Endothelial cell of umbilical vein (primary cell): ENCODE data around the gene TNIK. TPM values are rescaled to one million over a fixed set of nuclear protein-coding genes. Genes with fewer than 3 reads are reported as not detected.

Experiments
- BruUV-seq: library from RNA; stranded (reverse); fragments of 400-500 nt; replicated peaks from 2 replicates; lab custom pipeline; 2021; lab: Mats Ljungman, UMichigan
- CTCF ChIA-PET: fragments of 300-600, 350-600 bp; sonication (Branson Sonifier 250); formaldehyde crosslinking; loops from one replicate; lab custom pipeline; 2021; ENCODE audit warnings: antibody characterized with exemption, inconsistent platforms; lab: Charles Lee
- POLR2A ChIA-PET: fragments of 300-600, 350-600 bp; sonication (Branson Sonifier 250); formaldehyde crosslinking; loops from one replicate; lab custom pipeline; 2021; ENCODE audit warnings: antibody characterized with exemption, inconsistent platforms; lab: Charles Lee
- DNase-seq: peaks from one replicate; pipeline ENCODE4 v3.0.0-alpha.2; 2011; ENCODE audit warnings: low read depth, low spot score
- FAIRE-seq: peaks from 2 replicates; lab custom pipeline; 2011; peaks lifted over from hg19 to GRCh38; lab: Jason Lieb, UNC
- H2AFZ ChIP-seq: 2 replicates; pipeline ENCODE4 v1.6.0; 2012; ENCODE audit warnings: low read depth, low read length, control low read depth, inconsistent platforms
- H3K27ac ChIP-seq: 2 replicates; pipeline ENCODE4 v1.5.1; 2011; ENCODE audit warnings: low read depth, mild to moderate bottlenecking, control low read depth, low read length, moderate library complexity; ENCODE audit not compliant: insufficient read depth
- H3K27me3 ChIP-seq, 2 experiments: 2 replicates each; pipeline versions ENCODE4 v1.6.0 to v1.6.1; 2011; ENCODE audit warnings: low read length in 2 of 2, mixed read lengths in 1 of 2; ENCODE audit not compliant: control insufficient read depth in 2 of 2, insufficient read depth in 2 of 2
- H3K36me3 ChIP-seq, 2 experiments: 2 replicates in 1 of 2; 3 replicates in 1 of 2; pipeline ENCODE4 v1.5.1; 2011; ENCODE audit warnings: low read length in 2 of 2, mild to moderate bottlenecking in 1 of 2, moderate library complexity in 1 of 2; ENCODE audit not compliant: control insufficient read depth in 2 of 2, insufficient read depth in 2 of 2; ENCODE audit errors: extremely low read depth in 1 of 2
- H3K4me1 ChIP-seq: 3 replicates; pipeline ENCODE4 v1.5.1; 2011; ENCODE audit warnings: mild to moderate bottlenecking, low read length; ENCODE audit not compliant: control insufficient read depth, insufficient read depth; ENCODE audit errors: extremely low read depth
- H3K4me2 ChIP-seq: 2 replicates; pipeline ENCODE4 v1.6.1; 2011; ENCODE audit warnings: low read length, control low read depth, mixed read lengths; ENCODE audit not compliant: insufficient read depth
- H3K4me3 ChIP-seq, 3 experiments: fragments of 200-600 bp in 1 of 3; sonication (generic), shearing (Covaris generic) in 1 of 3; replicated peaks in 1 of 3; 2 replicates each; pipeline ENCODE4 v1.5.1; 2011 to 2016; ENCODE audit warnings: control low read depth in 3 of 3, low read length in 3 of 3, mild to moderate bottlenecking in 2 of 3, inconsistent platforms in 1 of 3, low read depth in 1 of 3, moderate library complexity in 1 of 3; ENCODE audit not compliant: insufficient read depth in 1 of 3
- H3K79me2 ChIP-seq: 2 replicates; pipeline ENCODE4 v1.6.0; 2012; ENCODE audit warnings: low read length, inconsistent platforms; ENCODE audit not compliant: control insufficient read depth, insufficient read depth
- H3K9ac ChIP-seq: replicated peaks from 2 replicates; pipeline ENCODE3; 2011; ENCODE audit warnings: low read length, control low read depth; ENCODE audit not compliant: insufficient read depth; ENCODE audit errors: extremely low read depth
- H3K9me1 ChIP-seq: replicated peaks from 3 replicates; pipeline ENCODE4 v1.6.0; 2011; ENCODE audit warnings: mild to moderate bottlenecking, low read length; ENCODE audit not compliant: control insufficient read depth, insufficient read depth; ENCODE audit errors: extremely low read depth
- H3K9me3 ChIP-seq: replicated peaks from 2 replicates; pipeline ENCODE4 v1.5.1; 2012; ENCODE audit warnings: low read length, inconsistent platforms; ENCODE audit not compliant: control insufficient read depth, insufficient read depth
- H4K20me1 ChIP-seq: replicated peaks from 2 replicates; pipeline ENCODE3; 2011; ENCODE audit warnings: mild to moderate bottlenecking, low read length; ENCODE audit not compliant: control insufficient read depth, insufficient read depth; ENCODE audit errors: extremely low read depth
- EZH2 ChIP-seq: IDR thresholded peaks from 2 replicates; pipeline ENCODE4 v1.6.1; 2012; ENCODE audit warnings: borderline replicate concordance, low read depth, mild to moderate bottlenecking, moderate library complexity, low read length, inconsistent platforms; ENCODE audit not compliant: severe bottlenecking
- FOS ChIP-seq: IDR thresholded peaks from 2 replicates; pipeline ENCODE4 v1.6.1; 2011; ENCODE audit warnings: mild to moderate bottlenecking, low read length, moderate library complexity, borderline replicate concordance; ENCODE audit not compliant: insufficient read depth
- GATA2 ChIP-seq: IDR thresholded peaks from 2 replicates; pipeline ENCODE4 v1.7.0; 2011; ENCODE audit warnings: low read depth, mild to moderate bottlenecking, moderate library complexity, mixed read lengths, low read length; ENCODE audit not compliant: insufficient read length, insufficient read depth
- JUN ChIP-seq: IDR thresholded peaks from 2 replicates; pipeline ENCODE4 v1.6.1; 2011; ENCODE audit warnings: borderline replicate concordance, low read depth; ENCODE audit not compliant: insufficient read length, insufficient read depth
- MAX ChIP-seq: IDR thresholded peaks from 2 replicates; pipeline ENCODE4 v1.6.1; 2011; ENCODE audit not compliant: insufficient read depth, insufficient read length
- MYC ChIP-seq: IDR thresholded peaks from one replicate; pipeline ENCODE4 v1.6.1; 2011; ENCODE audit warnings: mild to moderate bottlenecking, low read depth, low read length
- POLR2A ChIP-seq: IDR thresholded peaks from 2 replicates; pipeline ENCODE4 v1.6.1; 2012; ENCODE audit warnings: low read depth, mild to moderate bottlenecking, control low read depth, low read length
- POLR2AphosphoS5 ChIP-seq: IDR thresholded peaks from 2 replicates; pipeline ENCODE4 v1.6.1; 2012; ENCODE audit warnings: low read depth, mild to moderate bottlenecking, control low read depth, low read length, moderate library complexity; ENCODE audit not compliant: insufficient read depth
- dilution Hi-C: fragments of 300-500 bp; cut with MboI; formaldehyde crosslinking; loops from one replicate; pipeline ENCODE4 v1.15.0; 2019; ENCODE audit warnings: low sequenced_read_pairs; ENCODE audit not compliant: extremely low pct_ligation_motif_present
- intact Hi-C: fragments of 100-400 bp; cut with micrococcal nuclease; formaldehyde crosslinking; loops from one replicate; pipeline ENCODE4 v1.10.0; 2022
- polyA plus RNA-seq, 4 experiments: library from polyadenylated mRNA; depleted of rRNA in 3 of 4; stranded (reverse) in 3 of 4; unstranded in 1 of 4; fragments of >200 nt; gene quantifications; 2 replicates each; pipeline versions ENCODE4 v1.2.1 to v1.2.3, GENCODE V29; 2011 to 2012; ENCODE audit warnings: missing spikeins in 1 of 4
- total RNA-seq: library from RNA; stranded (reverse); gene quantifications from 2 replicates; pipeline ENCODE4 v1.2.3, GENCODE V29; 2021
- TF ChIP-seq, protein P1 (sequence below), 2 donors: IDR thresholded peaks; 1 replicate in 1 of 2; 2 replicates in 1 of 2; pipeline ENCODE4 v1.5.1; 2011; ENCODE audit warnings: low read length in 2 of 2, mild to moderate bottlenecking in 2 of 2, moderate library complexity in 2 of 2, control low read depth in 1 of 2, inconsistent platforms in 1 of 2, low read depth in 1 of 2; ENCODE audit not compliant: insufficient read depth in 1 of 2; ENCODE audit errors: extremely low read depth in 1 of 2

The TNIK gene
- total and polyA plus RNA-seq, 2 donors (not counting 3 experiments of a cell fraction or from before 2014, with no cell fraction given), result 10.9 to 39.7 TPM

- dilution Hi-C loops, result no loop called here
- CTCF ChIA-PET, result interaction anchor here (1.0 kb wide), 2 partner anchors 17 to 50 kb away, joined by 3 read pairs; no protein-coding TSS in a partner anchor
These were observed 247.6 kb downstream of the TNIK start for GRCh38 chr3:171212648-171213047.

More at GRCh38 chr3:171212648-171213047, 247.6 kb downstream of the TNIK start:
- peaks cover 0 to 3% of the 10 kb centered on the region in 2 experiments for H3K36me3 ChIP-seq
- no peaks in the 10 kb centered on the region for H3K27me3 ChIP-seq
- H3K27ac ChIP-seq, result no peak overlapping the region
- no peaks in the 10 kb centered on the region for H3K4me1 ChIP-seq
- no peaks in the 10 kb centered on the region for H3K9me3 ChIP-seq
- no peaks in the 10 kb centered on the region for H3K9me1 ChIP-seq
- no peak overlapping the region for H3K4me3 ChIP-seq
- intact Hi-C loops, result no loop called here
- H3K4me2 ChIP-seq, result no peak overlapping the region
- FAIRE-seq, result no peak
- no peaks in the 10 kb centered on the region for H4K20me1 ChIP-seq
- no peaks in the 10 kb centered on the region for H3K79me2 ChIP-seq
- no peak overlapping the region for H2AFZ ChIP-seq
- POLR2A ChIA-PET, result interaction anchor here (0.5 kb wide), 1 partner anchor 912 kb away, joined by 4 read pairs; no protein-coding TSS in a partner anchor
- no TSS peak for BruUV-seq
- no peak for DNase-seq
- TF ChIP-seq POLR2A, result no peak
- TF ChIP-seq JUN, result no peak
- no peak for TF ChIP-seq EZH2
- TF ChIP-seq, protein P1, sequence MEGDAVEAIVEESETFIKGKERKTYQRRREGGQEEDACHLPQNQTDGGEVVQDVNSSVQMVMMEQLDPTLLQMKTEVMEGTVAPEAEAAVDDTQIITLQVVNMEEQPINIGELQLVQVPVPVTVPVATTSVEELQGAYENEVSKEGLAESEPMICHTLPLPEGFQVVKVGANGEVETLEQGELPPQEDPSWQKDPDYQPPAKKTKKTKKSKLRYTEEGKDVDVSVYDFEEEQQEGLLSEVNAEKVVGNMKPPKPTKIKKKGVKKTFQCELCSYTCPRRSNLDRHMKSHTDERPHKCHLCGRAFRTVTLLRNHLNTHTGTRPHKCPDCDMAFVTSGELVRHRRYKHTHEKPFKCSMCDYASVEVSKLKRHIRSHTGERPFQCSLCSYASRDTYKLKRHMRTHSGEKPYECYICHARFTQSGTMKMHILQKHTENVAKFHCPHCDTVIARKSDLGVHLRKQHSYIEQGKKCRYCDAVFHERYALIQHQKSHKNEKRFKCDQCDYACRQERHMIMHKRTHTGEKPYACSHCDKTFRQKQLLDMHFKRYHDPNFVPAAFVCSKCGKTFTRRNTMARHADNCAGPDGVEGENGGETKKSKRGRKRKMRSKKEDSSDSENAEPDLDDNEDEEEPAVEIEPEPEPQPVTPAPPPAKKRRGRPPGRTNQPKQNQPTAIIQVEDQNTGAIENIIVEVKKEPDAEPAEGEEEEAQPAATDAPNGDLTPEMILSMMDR (IDR thresholded peaks at IDR 0.05; ENCODE audit: extremely low read depth in 1 of 2, insufficient read depth in 1 of 2, low read depth in 1 of 2, low read length in 2 of 2), result no peak
- no peak for TF ChIP-seq FOS
- TF ChIP-seq MAX, result no peak
- TF ChIP-seq GATA2, result no peak
- TF ChIP-seq POLR2AphosphoS5, result no peak
- no peak for TF ChIP-seq MYC
- H3K9ac ChIP-seq, result no peak overlapping the region
